GM10847 (cell line): ENCODE results near the gene MFNG.

Experiments
- POLR2A ChIP-seq: IDR thresholded peaks from 2 replicates; pipeline ENCODE4 v1.6.1; 2011; ENCODE audit not compliant: insufficient read length; ENCODE audit errors: extremely low read depth

MFNG gene

GRCh38 chr22:37500745-37501609 lies 14.8 kb upstream of the MFNG start:
- no peak for TF ChIP-seq POLR2A

GRCh38 chr22:37499789-37500540 lies 13.8 kb upstream of the MFNG start:
- no peak for TF ChIP-seq POLR2A

- no peak for TF ChIP-seq POLR2A
Measured at GRCh38 chr22:37499027-37499707, 13.0 kb upstream of the MFNG start.

GRCh38 chr22:37498289-37498909 lies 12.2 kb upstream of the MFNG start:
- TF ChIP-seq POLR2A, result no peak

- TF ChIP-seq POLR2A, result no peak
Measured at GRCh38 chr22:37497062-37497599, 10.9 kb upstream of the MFNG start.

GRCh38 chr22:37496651-37497050 lies 10.5 kb upstream of the MFNG start:
- TF ChIP-seq POLR2A, result no peak

GRCh38 chr22:37493979-37494378 lies 7.8 kb upstream of the MFNG start:
- TF ChIP-seq POLR2A, result no peak

GRCh38 chr22:37492428-37493344 lies 6.5 kb upstream of the MFNG start:
- TF ChIP-seq POLR2A, result no peak

GRCh38 chr22:37491559-37492427 lies 5.6 kb upstream of the MFNG start:
- no peak for TF ChIP-seq POLR2A

- TF ChIP-seq POLR2A, result no peak
Measured at GRCh38 chr22:37491106-37491505, 4.9 kb upstream of the MFNG start.

GRCh38 chr22:37489983-37490382 lies 3.8 kb upstream of the MFNG start:
- TF ChIP-seq POLR2A, result no peak

- no peak for TF ChIP-seq POLR2A
Measured at GRCh38 chr22:37488337-37489135, 2.4 kb upstream of the MFNG start.

GRCh38 chr22:37487571-37487970 lies 1.4 kb upstream of the MFNG start:
- no peak for TF ChIP-seq POLR2A

- no peak for TF ChIP-seq POLR2A
Measured at GRCh38 chr22:37487129-37487528, 945 bp upstream of the MFNG start.
